ENCODE measurements around the gene ST8SIA4. TPM values are rescaled to one million over a fixed set of nuclear protein-coding genes. Genes with fewer than 3 reads are reported as not detected.
"Not testable (repeated sequence)": the region's sequence is repeated elsewhere in the genome, so short reads cannot be mapped to it uniquely, and the experiment has no call there.

Gene ST8SIA4
- total and polyA plus RNA-seq, 2 donors from 2014 or later: 0.69 to 11.6 TPM

DNA sequence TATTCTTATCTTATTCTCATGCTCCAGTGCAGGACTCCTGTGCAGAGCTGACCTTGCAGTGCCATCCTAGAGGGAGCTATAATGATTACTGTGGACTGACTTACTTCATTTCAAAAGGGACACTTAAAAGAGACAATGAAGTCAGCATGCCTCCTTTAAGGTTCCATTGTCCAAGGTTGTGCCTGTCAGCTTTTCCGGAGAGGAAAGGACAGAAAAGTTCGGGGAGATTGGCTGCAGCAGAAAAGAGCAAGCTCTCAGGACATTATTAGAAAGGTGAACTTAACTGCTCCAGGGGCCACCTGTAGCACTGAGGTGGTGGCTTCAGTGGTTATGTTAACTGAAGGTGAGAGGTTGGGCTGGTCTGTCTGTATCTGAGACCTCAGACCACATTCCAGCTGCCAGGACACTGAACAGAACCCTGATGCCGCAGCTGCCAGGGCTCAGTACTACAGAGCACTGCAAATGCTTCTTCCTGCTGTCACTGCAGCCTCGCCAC, 112.9 kb downstream of the ST8SIA4 start:
- no peak for DNase-seq
- Histone ChIP-seq H3K4me3 (ENCODE audit: low read length in 3 of 3) (no peak overlapping the region), H3K9ac (ENCODE audit: low read length in 3 of 3) (no peak overlapping the region), H3K36me3 (ENCODE audit: control insufficient read depth in 2 of 3, insufficient read depth in 3 of 3, low read length in 3 of 3) (no peaks in the 10 kb centered on the region), H3K9me3 (ENCODE audit: control insufficient read depth in 2 of 3, insufficient read depth in 1 of 3, low read length in 3 of 3) (no peaks in the 10 kb centered on the region), H3K4me1 (ENCODE audit: control insufficient read depth in 2 of 3, insufficient read depth in 2 of 3, low read depth in 1 of 3, low read length in 3 of 3) (no peaks in the 10 kb centered on the region), H3K27ac (ENCODE audit: low read depth in 2 of 2, low read length in 2 of 2) (no peak overlapping the region), H3K27me3 (ENCODE audit: control insufficient read depth, insufficient read depth, low read length) (no peaks in the 10 kb centered on the region)
- intact Hi-C loops (cut with DNase I): no loop called here
- no peak for FAIRE-seq
- TF ChIP-seq, protein P1, sequence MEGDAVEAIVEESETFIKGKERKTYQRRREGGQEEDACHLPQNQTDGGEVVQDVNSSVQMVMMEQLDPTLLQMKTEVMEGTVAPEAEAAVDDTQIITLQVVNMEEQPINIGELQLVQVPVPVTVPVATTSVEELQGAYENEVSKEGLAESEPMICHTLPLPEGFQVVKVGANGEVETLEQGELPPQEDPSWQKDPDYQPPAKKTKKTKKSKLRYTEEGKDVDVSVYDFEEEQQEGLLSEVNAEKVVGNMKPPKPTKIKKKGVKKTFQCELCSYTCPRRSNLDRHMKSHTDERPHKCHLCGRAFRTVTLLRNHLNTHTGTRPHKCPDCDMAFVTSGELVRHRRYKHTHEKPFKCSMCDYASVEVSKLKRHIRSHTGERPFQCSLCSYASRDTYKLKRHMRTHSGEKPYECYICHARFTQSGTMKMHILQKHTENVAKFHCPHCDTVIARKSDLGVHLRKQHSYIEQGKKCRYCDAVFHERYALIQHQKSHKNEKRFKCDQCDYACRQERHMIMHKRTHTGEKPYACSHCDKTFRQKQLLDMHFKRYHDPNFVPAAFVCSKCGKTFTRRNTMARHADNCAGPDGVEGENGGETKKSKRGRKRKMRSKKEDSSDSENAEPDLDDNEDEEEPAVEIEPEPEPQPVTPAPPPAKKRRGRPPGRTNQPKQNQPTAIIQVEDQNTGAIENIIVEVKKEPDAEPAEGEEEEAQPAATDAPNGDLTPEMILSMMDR (IDR thresholded peaks at IDR 0.05; ENCODE audit: borderline replicate concordance, extremely low read depth, insufficient read depth): peak; percentile 8

DNA sequence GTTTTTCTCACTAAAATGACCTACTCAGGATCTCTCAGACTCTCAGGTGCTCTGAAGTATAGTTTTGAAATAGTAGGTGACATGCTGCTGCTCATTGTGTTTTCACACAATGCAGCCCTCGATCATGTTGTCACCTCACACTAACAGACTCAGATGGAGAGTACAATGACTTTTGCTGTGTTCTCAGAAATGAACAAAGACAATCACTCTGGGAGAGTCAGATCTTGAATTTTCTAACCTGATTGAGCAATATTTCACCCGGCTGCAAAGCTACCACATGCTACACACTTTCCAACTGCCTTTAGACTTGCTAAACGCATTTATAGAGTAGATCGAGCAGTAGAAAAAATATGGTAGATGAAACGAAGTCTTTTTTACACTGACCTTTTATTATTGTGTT, 113.4 kb downstream of the ST8SIA4 start:
- Histone ChIP-seq H3K36me3 (ENCODE audit: control insufficient read depth in 2 of 3, insufficient read depth in 3 of 3, low read length in 3 of 3) (no peaks in the 10 kb centered on the region), H3K9ac (ENCODE audit: low read length in 3 of 3) (no peak overlapping the region), H3K4me3 (ENCODE audit: low read length in 3 of 3) (no peak overlapping the region), H3K4me1 (ENCODE audit: control insufficient read depth in 2 of 3, insufficient read depth in 2 of 3, low read depth in 1 of 3, low read length in 3 of 3) (no peaks in the 10 kb centered on the region), H3K27me3 (ENCODE audit: control insufficient read depth, insufficient read depth, low read length) (no peaks in the 10 kb centered on the region), H3K9me3 (ENCODE audit: control insufficient read depth in 2 of 3, insufficient read depth in 1 of 3, low read length in 3 of 3) (no peaks in the 10 kb centered on the region), H3K27ac (ENCODE audit: low read depth in 2 of 2, low read length in 2 of 2) (no peak overlapping the region)
- FAIRE-seq (no peak), DNase-seq (no peak)
- TF ChIP-seq, protein P1 (IDR thresholded peaks at IDR 0.05; ENCODE audit: borderline replicate concordance, extremely low read depth, insufficient read depth): no peak
- intact Hi-C loops (cut with DNase I): no loop called here

DNA sequence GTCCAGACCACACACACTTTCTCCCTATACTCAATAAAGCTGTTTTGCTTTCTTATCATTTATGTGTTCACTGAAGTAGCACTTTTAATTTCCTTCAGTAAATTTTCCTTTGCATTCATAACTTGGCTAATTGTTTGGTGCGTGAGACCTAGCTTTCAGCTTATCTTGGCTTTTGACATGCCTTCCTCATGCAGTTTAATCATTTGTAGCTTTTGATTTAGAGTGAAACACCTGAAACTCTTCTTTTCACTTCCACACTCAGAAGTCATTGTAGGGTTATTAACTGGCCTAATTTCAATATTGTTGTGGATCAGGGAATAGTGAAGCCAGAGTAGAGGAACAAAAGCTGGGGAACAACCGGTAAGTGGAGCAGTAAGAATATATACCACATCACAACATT, 114.7 kb downstream of the ST8SIA4 start:
- H3K36me3 ChIP-seq (ENCODE audit: control insufficient read depth in 2 of 3, insufficient read depth in 3 of 3, low read length in 3 of 3): no peaks in the 10 kb centered on the region
- H3K9ac ChIP-seq (ENCODE audit: low read length in 3 of 3): no peak overlapping the region
- intact Hi-C loops (cut with DNase I): no loop called here
- no peak overlapping the region for H3K27ac ChIP-seq (ENCODE audit: low read depth in 2 of 2, low read length in 2 of 2)
- DNase-seq: no peak
- H3K27me3 ChIP-seq (ENCODE audit: control insufficient read depth, insufficient read depth, low read length): no peaks in the 10 kb centered on the region
- FAIRE-seq: no peak
- H3K4me3 ChIP-seq (ENCODE audit: low read length in 3 of 3): no peak overlapping the region
- TF ChIP-seq, protein P1 (IDR thresholded peaks at IDR 0.05; ENCODE audit: borderline replicate concordance, extremely low read depth, insufficient read depth): no peak
- H3K4me1 ChIP-seq (ENCODE audit: control insufficient read depth in 2 of 3, insufficient read depth in 2 of 3, low read depth in 1 of 3, low read length in 3 of 3): no peaks in the 10 kb centered on the region
- no peaks in the 10 kb centered on the region for H3K9me3 ChIP-seq (ENCODE audit: control insufficient read depth in 2 of 3, insufficient read depth in 1 of 3, low read length in 3 of 3)

DNA sequence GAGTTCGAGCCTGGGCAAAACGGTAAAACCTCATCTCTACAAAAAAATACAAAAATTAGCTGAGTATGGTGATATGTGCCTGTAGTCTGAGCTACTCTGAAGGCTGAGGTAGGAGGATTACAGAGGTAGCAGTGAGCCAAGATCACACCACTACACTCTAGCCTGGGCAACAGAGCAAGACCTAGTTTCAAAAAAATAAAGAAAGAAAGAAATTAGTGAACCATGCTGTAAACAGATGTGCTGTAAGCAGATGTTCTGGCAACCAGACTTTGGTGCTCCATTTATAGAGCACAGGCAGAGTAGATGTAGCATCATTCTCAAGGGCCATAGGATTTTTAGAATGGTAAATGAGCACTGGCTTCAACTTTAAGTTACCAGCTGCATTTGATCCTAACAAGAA, 115.4 kb downstream of the ST8SIA4 start:
- no peak overlapping the region for H3K4me3 ChIP-seq (ENCODE audit: low read length in 3 of 3)
- no peaks in the 10 kb centered on the region for H3K36me3 ChIP-seq (ENCODE audit: control insufficient read depth in 2 of 3, insufficient read depth in 3 of 3, low read length in 3 of 3)
- no peaks in the 10 kb centered on the region for H3K4me1 ChIP-seq (ENCODE audit: control insufficient read depth in 2 of 3, insufficient read depth in 2 of 3, low read depth in 1 of 3, low read length in 3 of 3)
- H3K27ac ChIP-seq (ENCODE audit: low read depth in 2 of 2, low read length in 2 of 2): no peak overlapping the region
- H3K27me3 ChIP-seq (ENCODE audit: control insufficient read depth, insufficient read depth, low read length): no peaks in the 10 kb centered on the region
- intact Hi-C loops (cut with DNase I): no loop called here
- no peaks in the 10 kb centered on the region for H3K9me3 ChIP-seq (ENCODE audit: control insufficient read depth in 2 of 3, insufficient read depth in 1 of 3, low read length in 3 of 3)
- FAIRE-seq (no peak), DNase-seq (no peak)
- TF ChIP-seq, protein P1 (IDR thresholded peaks at IDR 0.05; ENCODE audit: borderline replicate concordance, extremely low read depth, insufficient read depth): no peak
- H3K9ac ChIP-seq (ENCODE audit: low read length in 3 of 3): no peak overlapping the region

DNA sequence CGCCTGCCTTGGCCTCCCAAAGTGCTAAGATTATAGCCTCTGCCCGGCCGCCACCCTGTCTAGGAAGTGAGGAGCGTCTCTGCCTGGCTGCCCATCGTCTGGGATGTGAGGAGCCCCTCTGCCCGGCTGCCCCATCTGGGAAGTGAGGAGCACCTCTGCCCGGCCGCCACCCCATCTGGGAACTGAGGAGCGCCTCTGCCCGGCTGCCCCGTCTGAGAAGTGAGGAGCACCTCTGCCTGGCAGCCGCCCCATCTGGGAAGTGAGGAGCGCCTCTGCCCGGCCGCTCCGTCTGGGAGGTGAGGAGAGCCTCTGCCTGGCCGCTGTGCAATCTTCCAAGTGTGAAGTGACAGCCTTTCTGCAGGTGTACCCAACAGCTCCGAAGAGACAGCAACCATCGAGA, 117.5 kb downstream of the ST8SIA4 start:
- FAIRE-seq; H3K4me1 ChIP-seq (ENCODE audit: control insufficient read depth in 2 of 3, insufficient read depth in 2 of 3, low read depth in 1 of 3, low read length in 3 of 3); H3K4me3 ChIP-seq (ENCODE audit: low read length in 3 of 3); H3K9ac ChIP-seq (ENCODE audit: low read length in 3 of 3); H3K27me3 ChIP-seq (ENCODE audit: control insufficient read depth, insufficient read depth, low read length); H3K36me3 ChIP-seq (ENCODE audit: control insufficient read depth in 2 of 3, insufficient read depth in 3 of 3, low read length in 3 of 3); DNase-seq; H3K27ac ChIP-seq (ENCODE audit: low read depth in 2 of 2, low read length in 2 of 2); H3K9me3 ChIP-seq (ENCODE audit: control insufficient read depth in 2 of 3, insufficient read depth in 1 of 3, low read length in 3 of 3); intact Hi-C loops (cut with DNase I): not testable (repeated sequence)
